HS-5 (cell line): ENCODE data around the gene AGBL4.
"Not testable (repeated sequence)": the region's sequence is repeated elsewhere in the genome, so short reads cannot be mapped to it uniquely, and the experiment has no call there.

Experiments used
- DNase-seq: peaks from one replicate; pipeline ENCODE4 v3.0.0-alpha.2; 2012; ENCODE audit warnings: low read depth

Gene AGBL4

GRCh38 chr1:49435291-49435690 lies 588.5 kb downstream of the AGBL4 start:
- no peak for DNase-seq

DNA sequence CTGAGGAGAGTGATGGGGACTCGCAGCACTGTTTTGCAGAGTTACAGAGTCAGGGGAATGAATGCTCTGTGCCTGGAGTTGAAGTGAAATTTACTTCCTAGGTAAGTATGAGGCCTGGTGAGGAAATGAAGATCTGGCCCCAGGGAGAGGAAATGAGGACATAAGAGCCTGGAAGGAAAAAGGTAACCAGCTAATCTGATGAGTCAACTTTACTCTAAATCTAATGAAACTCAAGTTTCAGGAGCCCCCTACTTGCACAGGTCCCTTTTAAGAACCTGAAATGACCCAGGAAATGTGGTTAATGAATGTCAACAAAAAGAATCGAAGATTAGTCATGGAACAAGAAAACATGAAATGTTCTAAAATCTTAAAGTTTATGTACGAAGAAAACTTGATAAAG lies 599.0 kb downstream of the AGBL4 start:
- DNase-seq, result no peak

- DNase-seq, result no peak
Measured at GRCh38 chr1:49416758-49417157, 607.0 kb downstream of the AGBL4 start.

- no peak for DNase-seq
Measured at GRCh38 chr1:49408346-49408745, 615.4 kb downstream of the AGBL4 start.

GRCh38 chr1:49397086-49397485 lies 626.7 kb downstream of the AGBL4 start:
- no peak for DNase-seq

- no peak for DNase-seq
Measured at GRCh38 chr1:49394200-49394599, 629.6 kb downstream of the AGBL4 start.

GRCh38 chr1:49389699-49390098 lies 634.1 kb downstream of the AGBL4 start:
- no peak for DNase-seq

DNA sequence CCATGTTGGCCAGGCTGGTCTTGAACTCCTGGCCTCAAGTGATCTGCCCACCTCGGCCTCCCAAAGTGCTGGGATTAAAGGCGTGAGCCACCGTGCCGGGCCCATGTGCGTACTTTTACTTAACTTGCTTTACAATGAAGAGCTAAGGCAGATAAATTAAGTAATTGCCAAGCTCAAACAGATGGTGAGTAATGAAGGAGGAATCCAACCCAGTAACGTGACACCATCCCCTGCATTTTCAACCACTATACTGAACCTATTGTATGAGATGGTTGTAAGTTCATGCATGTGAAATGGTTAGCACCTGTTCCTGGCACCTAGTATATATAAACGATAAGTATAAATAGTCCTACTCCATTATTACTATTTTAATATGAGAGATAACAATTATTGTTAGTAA lies 659.1 kb downstream of the AGBL4 start:
- DNase-seq, result no peak

DNA sequence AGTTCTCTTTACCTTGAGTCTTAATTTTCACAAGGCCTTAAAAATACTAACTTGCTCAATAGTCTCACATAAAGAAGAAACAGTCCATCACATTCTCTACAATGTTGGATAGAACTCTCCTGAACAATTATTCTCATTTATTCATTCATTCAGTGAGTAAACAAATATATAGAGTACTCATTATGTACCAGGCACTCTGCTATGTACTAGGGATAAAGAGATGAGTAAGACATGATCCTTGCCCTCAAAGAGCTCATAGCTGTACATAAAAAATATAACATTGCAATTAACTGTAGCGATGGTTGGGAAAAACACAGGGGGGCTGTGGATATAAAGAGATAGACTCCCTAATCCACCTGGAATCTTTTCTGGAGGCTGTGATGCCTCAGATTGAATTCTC lies 660.1 kb downstream of the AGBL4 start:
- no peak for DNase-seq

GRCh38 chr1:49358036-49358435 lies 665.7 kb downstream of the AGBL4 start:
- no peak for DNase-seq

- no peak for DNase-seq
Measured at GRCh38 chr1:49356594-49356993, 667.2 kb downstream of the AGBL4 start.

- DNase-seq, result no peak
Measured at GRCh38 chr1:49351768-49352167, 672.0 kb downstream of the AGBL4 start.

- no peak for DNase-seq
Measured at GRCh38 chr1:49346767-49347349, 676.9 kb downstream of the AGBL4 start.

GRCh38 chr1:49340576-49340975 lies 683.2 kb downstream of the AGBL4 start:
- no peak for DNase-seq

DNA sequence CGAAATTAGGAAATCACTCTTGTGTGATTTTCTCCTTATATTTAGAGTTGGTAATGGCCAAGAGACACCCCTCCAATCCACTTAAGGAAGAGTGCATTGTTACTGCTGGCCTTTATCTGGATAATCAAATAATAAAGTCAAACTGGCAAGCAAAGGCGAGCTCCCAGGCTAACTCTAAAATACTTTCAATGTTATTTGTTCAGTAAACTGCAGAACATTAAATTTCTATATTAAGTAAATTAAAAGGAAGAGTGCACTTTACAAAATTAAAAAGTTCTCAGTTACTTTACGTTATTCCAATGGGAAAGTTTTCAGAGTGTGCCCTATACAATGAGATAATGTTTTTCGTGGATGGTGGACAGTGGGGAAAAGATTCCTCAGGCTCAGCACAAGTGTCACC lies 684.7 kb downstream of the AGBL4 start:
- no peak for DNase-seq

DNA sequence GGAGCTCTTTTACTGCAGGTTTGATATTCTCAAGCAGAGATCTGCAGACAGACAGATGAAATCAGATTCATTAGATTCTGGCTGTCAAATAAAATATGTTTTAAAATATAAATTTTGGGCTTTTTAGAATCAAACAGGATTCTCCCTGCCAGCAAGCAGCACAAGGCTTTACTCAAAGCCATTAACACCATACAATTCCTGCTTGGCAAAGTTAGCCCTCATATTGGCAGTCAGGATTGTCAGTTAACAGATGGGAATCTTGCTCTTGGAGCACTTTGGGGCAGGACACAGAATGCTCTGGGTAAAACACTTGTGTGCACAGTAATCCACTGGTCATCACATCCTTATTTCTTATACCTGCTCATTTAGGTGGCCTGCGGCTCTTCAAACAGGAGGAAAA lies 686.5 kb downstream of the AGBL4 start:
- no peak for DNase-seq

GRCh38 chr1:49333906-49334305 lies 689.8 kb downstream of the AGBL4 start:
- no peak for DNase-seq

DNA sequence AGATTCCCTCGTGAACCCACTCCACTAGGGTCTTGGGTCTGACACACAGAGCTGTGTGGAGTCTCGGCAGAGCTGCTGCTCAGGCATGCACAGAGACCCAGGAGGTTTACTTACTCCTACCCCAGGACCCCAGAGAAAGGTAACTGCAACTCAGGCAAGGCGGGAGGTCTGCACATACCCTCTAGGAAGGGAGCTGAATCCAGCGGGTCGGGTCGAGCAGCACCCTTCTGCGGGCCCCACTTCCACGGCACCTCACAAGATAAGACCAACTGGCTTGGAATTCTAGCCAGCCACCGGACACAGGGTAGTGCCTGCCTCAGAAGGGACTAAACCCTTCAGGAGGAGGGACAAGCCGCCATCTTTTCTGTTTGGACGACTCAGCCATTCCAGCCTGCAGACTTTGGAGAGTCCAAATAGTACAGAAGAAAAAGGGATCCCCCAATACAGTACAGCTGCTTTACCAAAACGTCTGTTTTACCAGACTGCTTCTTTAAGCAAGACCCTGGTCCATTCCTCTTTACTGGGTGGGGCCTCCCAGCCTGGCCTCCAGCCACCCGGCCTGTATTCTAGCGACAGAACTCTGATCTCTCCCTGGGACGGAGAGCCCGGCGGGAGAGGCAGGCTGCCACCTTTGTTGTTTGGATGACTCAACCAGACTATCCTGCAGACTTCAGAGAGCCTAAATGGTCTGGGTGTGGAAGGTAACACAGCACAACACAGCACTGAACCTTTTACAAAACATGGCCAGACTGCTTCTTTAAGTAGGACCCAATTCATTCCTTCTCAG lies 692.5 kb downstream of the AGBL4 start:
- no peak for DNase-seq

- no peak for DNase-seq
Measured at GRCh38 chr1:49323925-49324540, 699.7 kb downstream of the AGBL4 start.

DNA sequence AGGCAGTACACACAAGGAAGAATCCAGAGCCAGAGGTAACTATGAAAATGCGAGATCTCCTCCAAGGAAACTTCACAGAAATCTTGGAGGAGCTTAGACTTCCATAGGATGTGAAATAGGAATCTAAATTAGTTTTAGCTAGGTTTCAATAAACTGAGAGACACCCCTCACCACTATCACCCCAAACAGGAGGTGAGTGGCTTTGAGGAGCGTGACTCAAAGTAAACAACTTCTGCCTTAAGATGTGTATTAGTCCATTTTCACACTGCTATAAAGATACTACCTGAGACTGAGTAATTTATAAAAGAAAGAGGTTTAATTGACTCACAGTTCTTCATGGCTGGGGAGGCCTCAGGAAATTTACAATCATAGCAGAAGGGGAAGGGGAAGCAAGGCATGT lies 703.3 kb downstream of the AGBL4 start:
- DNase-seq, result not testable (repeated sequence)

DNA sequence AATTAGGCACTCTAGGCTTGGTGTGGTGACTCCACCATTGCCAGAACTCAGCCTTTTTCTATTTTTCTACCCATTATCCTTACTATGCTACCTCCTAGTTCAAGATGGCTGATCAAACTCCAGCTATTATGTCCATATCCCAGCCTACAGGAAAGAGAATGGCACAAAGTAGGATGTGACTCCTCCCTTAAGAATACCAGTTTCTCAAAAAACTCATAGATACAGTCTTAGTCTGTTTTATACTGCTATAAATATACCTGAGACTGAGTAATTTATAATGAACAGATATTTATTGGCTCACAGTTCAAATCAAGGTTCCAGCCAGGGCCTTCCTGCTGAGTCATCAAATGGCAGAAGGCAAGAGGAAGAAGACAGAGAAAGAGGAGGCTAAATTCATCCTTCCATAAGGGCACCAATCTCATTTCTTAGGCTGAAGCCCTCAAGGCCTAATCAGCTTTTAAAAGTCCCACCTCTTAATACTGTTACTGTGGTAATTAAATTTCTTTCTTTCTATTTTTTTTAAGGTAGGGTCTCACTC lies 704.3 kb downstream of the AGBL4 start:
- no peak for DNase-seq

GRCh38 chr1:49318218-49318617 lies 705.5 kb downstream of the AGBL4 start:
- DNase-seq, result no peak

- no peak for DNase-seq
Measured at GRCh38 chr1:49307457-49307856, 716.3 kb downstream of the AGBL4 start.
